Body of pancreas (tissue), 4 donors: ENCODE results near the gene LCN10.

ENCODE experiments used
- CTCF ChIP-seq, 7 experiments: fragments of 450-650 bp in 4 of 7; fragments of 200-600 bp in 3 of 7; sonication (generic) in 3 of 7; IDR thresholded peaks; one replicate each; pipeline ENCODE4 v1.5.1; 2016 to 2019; ENCODE audit warnings: antibody characterized with exemption in 7 of 7
- POLR2A ChIP-seq, 3 donors: fragments of 450-650 bp; IDR thresholded peaks; one replicate each; pipeline ENCODE4 v1.6.1; 2016; ENCODE audit warnings: antibody characterized with exemption in 3 of 3, mild to moderate bottlenecking in 2 of 3

DNA sequence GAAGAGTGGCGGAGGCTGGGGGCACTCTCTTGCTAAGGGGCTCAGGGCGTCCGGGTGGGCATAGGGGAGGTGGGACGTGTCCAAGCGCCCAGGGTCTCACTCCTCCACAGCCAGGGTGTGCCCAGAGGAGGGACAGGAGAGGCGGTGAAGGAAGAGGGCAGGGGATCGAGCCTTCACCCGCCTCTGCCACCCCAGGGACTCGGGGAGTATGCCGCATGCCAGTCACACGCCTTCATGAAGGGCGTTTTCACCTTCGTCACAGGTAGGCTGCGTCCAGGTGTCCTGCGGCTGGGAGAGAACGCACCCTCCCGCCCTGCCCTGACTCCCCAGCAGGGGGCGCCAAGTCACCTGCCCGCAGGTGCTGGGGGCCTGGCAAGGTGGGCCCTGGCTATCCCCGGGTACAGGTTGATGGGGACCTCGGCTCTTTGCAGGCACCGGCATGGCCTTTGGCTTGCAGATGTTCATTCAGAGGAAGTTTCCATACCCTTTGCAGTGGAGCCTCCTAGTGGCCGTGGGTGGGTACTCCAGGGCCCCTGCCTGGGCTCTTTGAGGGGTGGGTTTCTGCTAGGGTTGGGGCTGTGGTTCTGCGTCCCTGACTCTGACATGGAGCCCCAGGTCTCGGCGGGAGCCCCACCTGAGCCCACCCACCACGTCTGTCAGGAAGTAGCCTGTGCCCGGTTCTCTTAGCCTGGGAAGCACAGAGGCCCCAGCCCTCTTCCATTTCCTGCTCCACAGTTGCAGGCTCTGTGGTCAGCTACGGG is 49.0 kb upstream of the LCN10 start:
- TF ChIP-seq CTCF (IDR thresholded peaks at IDR 0.05) = peak; percentile 94 to 99 (median 97)
- peak; percentile 60 to 84 (median 81) for TF ChIP-seq POLR2A (IDR thresholded peaks at IDR 0.05)
